Measurements from ENCODE around the gene OR51D1. TPM values are rescaled to one million over a fixed set of nuclear protein-coding genes. Genes with fewer than 3 reads are reported as not detected.

Gene OR51D1
- total and polyA plus RNA-seq, 2 experiments from 2014 or later: not detected

GRCh38 chr11:4680341-4680740, 43.1 kb downstream of the OR51D1 start:
- Histone ChIP-seq H3K9me2 (replicated peaks; ENCODE audit: insufficient read depth) (no peaks in the 10 kb centered on the region), H3K79me2 (no peaks in the 10 kb centered on the region), H2AFZ (no peak overlapping the region), H3K4me2 (no peak overlapping the region), H3K4me3 (no peak overlapping the region), H3K4me1 (ENCODE audit: insufficient read depth) (no peaks in the 10 kb centered on the region), H3K27ac (no peak overlapping the region), H4K20me1 (ENCODE audit: insufficient read depth, poor library complexity, severe bottlenecking) (no peaks in the 10 kb centered on the region), H3K27me3 (no peaks in the 10 kb centered on the region), H3K9me3 (ENCODE audit: low read depth) (no peaks in the 10 kb centered on the region), H3K36me3 (replicated peaks; ENCODE audit: insufficient read depth, low read depth) (no peaks in the 10 kb centered on the region)
- WGBS (ENCODE audit: low lambda C conversion rate, missing lambda C conversion rate): 40% methylated on average over 3 of the region's 3 CpGs
- TF ChIP-seq EZH2 (IDR thresholded peaks at IDR 0.05; ENCODE audit: borderline replicate concordance) (no peak), EZH2phosphoT487 (IDR thresholded peaks at IDR 0.05; ENCODE audit: low read depth, severe bottlenecking, unreplicated experiment) (no peak), CTCF (IDR thresholded peaks at IDR 0.05; ENCODE audit: poor library complexity) (no peak)
- DNase-seq (ENCODE audit: low spot score): no peak

- TF ChIP-seq EZH2phosphoT487 (IDR thresholded peaks at IDR 0.05; ENCODE audit: low read depth, severe bottlenecking, unreplicated experiment): no peak
- no peak for TF ChIP-seq EZH2 (IDR thresholded peaks at IDR 0.05; ENCODE audit: borderline replicate concordance)
- no peak for TF ChIP-seq CTCF (IDR thresholded peaks at IDR 0.05; ENCODE audit: poor library complexity)
- no peak for DNase-seq (ENCODE audit: low spot score)
- Histone ChIP-seq H3K4me1 (ENCODE audit: insufficient read depth) (no peaks in the 10 kb centered on the region), H3K4me2 (no peak overlapping the region), H3K27ac (no peak overlapping the region), H3K79me2 (no peaks in the 10 kb centered on the region), H2AFZ (no peak overlapping the region), H3K27me3 (no peaks in the 10 kb centered on the region), H3K9me2 (replicated peaks; ENCODE audit: insufficient read depth) (no peaks in the 10 kb centered on the region), H3K4me3 (no peak overlapping the region), H3K9me3 (ENCODE audit: low read depth) (no peaks in the 10 kb centered on the region), H4K20me1 (ENCODE audit: insufficient read depth, poor library complexity, severe bottlenecking) (no peaks in the 10 kb centered on the region), H3K36me3 (replicated peaks; ENCODE audit: insufficient read depth, low read depth) (no peaks in the 10 kb centered on the region)
- 81% methylated on average over 2 of the region's 2 CpGs for WGBS (ENCODE audit: low lambda C conversion rate, missing lambda C conversion rate)
Measured at GRCh38 chr11:4682623-4683419, 45.5 kb downstream of the OR51D1 start.

GRCh38 chr11:4684631-4685285, 47.5 kb downstream of the OR51D1 start:
- Histone ChIP-seq H3K9me3 (ENCODE audit: low read depth) (no peaks in the 10 kb centered on the region), H3K4me2 (no peak overlapping the region), H4K20me1 (ENCODE audit: insufficient read depth, poor library complexity, severe bottlenecking) (no peaks in the 10 kb centered on the region), H3K4me1 (ENCODE audit: insufficient read depth) (no peaks in the 10 kb centered on the region), H3K27ac (no peak overlapping the region), H3K4me3 (no peak overlapping the region), H2AFZ (no peak overlapping the region), H3K36me3 (replicated peaks; ENCODE audit: insufficient read depth, low read depth) (no peaks in the 10 kb centered on the region), H3K9me2 (replicated peaks; ENCODE audit: insufficient read depth) (no peaks in the 10 kb centered on the region), H3K27me3 (no peaks in the 10 kb centered on the region), H3K79me2 (no peaks in the 10 kb centered on the region)
- 76% methylated on average over 3 of the region's 3 CpGs for WGBS (ENCODE audit: low lambda C conversion rate, missing lambda C conversion rate)
- TF ChIP-seq EZH2phosphoT487 (IDR thresholded peaks at IDR 0.05; ENCODE audit: low read depth, severe bottlenecking, unreplicated experiment) (no peak), CTCF (IDR thresholded peaks at IDR 0.05; ENCODE audit: poor library complexity) (no peak), EZH2 (IDR thresholded peaks at IDR 0.05; ENCODE audit: borderline replicate concordance) (no peak)
- no peak for DNase-seq (ENCODE audit: low spot score)

Other genes starting within 250 kb of the OR51D1 start
- gene TRIM21, start 243.8 kb upstream of the OR51D1 start, total RNA-seq: 17.4 and 22.5 TPM in 2 replicates
- 15.7 and 20.3 TPM in 2 replicates for gene TRIM21, start 243.8 kb upstream of the OR51D1 start, polyA plus RNA-seq
- gene OR52K2, start 188.2 kb upstream of the OR51D1 start, total RNA-seq: not detected in 2 replicates
- gene OR52K2, start 188.2 kb upstream of the OR51D1 start, polyA plus RNA-seq: not detected in 2 replicates
- gene OR52K1, start 154.8 kb upstream of the OR51D1 start, total RNA-seq: 0.04 and 0.07 TPM in 2 replicates
- not detected in 2 replicates for gene OR52K1, start 154.8 kb upstream of the OR51D1 start, polyA plus RNA-seq
- 0.27 TPM in 1 of 2 replicates, not detected in the other for gene OR52M1, start 92.3 kb upstream of the OR51D1 start, total RNA-seq
- not detected in 2 replicates for gene OR52M1, start 92.3 kb upstream of the OR51D1 start, polyA plus RNA-seq
- gene OR52I2, start 55.7 kb upstream of the OR51D1 start, total RNA-seq: not detected in 2 replicates
- not detected in 2 replicates for gene OR52I2, start 55.7 kb upstream of the OR51D1 start, polyA plus RNA-seq
- gene OR52I1, start 43.4 kb upstream of the OR51D1 start, total RNA-seq: not detected in 2 replicates
- gene OR52I1, start 43.4 kb upstream of the OR51D1 start, polyA plus RNA-seq: not detected in 2 replicates
- 16.1 and 19.8 TPM in 2 replicates for gene TRIM68, start 29.2 kb upstream of the OR51D1 start, total RNA-seq
- 5.9 and 8.3 TPM in 2 replicates for gene TRIM68, start 29.2 kb upstream of the OR51D1 start, polyA plus RNA-seq
- 1.2 and 1.3 TPM in 2 replicates for gene OR51E1, start 6.5 kb downstream of the OR51D1 start, total RNA-seq
- gene OR51E1, start 6.5 kb downstream of the OR51D1 start, polyA plus RNA-seq: 0.92 and 2.2 TPM in 2 replicates
- 0.28 and 0.30 TPM in 2 replicates for gene OR51E2, start 60.4 kb downstream of the OR51D1 start, total RNA-seq
- gene OR51E2, start 60.4 kb downstream of the OR51D1 start, polyA plus RNA-seq: 0.43 and 0.57 TPM in 2 replicates
- not detected in 2 replicates for gene MMP26, start 67.3 kb downstream of the OR51D1 start, total RNA-seq
- gene MMP26, start 67.3 kb downstream of the OR51D1 start, polyA plus RNA-seq: not detected in 2 replicates
- gene OR51F1, start 132.5 kb downstream of the OR51D1 start, total RNA-seq: not detected in 2 replicates
- not detected in 2 replicates for gene OR51F1, start 132.5 kb downstream of the OR51D1 start, polyA plus RNA-seq
- not detected in 2 replicates for gene OR52R1, start 166.9 kb downstream of the OR51D1 start, total RNA-seq
- not detected in 2 replicates for gene OR52R1, start 166.9 kb downstream of the OR51D1 start, polyA plus RNA-seq
- not detected in 2 replicates for gene OR51F2, start 183.8 kb downstream of the OR51D1 start, total RNA-seq
- gene OR51F2, start 183.8 kb downstream of the OR51D1 start, polyA plus RNA-seq: not detected in 2 replicates
- not detected in 2 replicates for gene OR51S1, start 211.7 kb downstream of the OR51D1 start, total RNA-seq
- not detected in 2 replicates for gene OR51S1, start 211.7 kb downstream of the OR51D1 start, polyA plus RNA-seq
- not detected in 2 replicates for gene OR51T1, start 244.4 kb downstream of the OR51D1 start, total RNA-seq
- not detected in 2 replicates for gene OR51T1, start 244.4 kb downstream of the OR51D1 start, polyA plus RNA-seq

Data from hepatocyte (in vitro differentiated cells).